ENCODE data around the gene DIABLO. TPM values are rescaled to one million over a fixed set of nuclear protein-coding genes. Genes with fewer than 3 reads are reported as not detected.

DIABLO gene
- total RNA-seq, 2 donors from 2014 or later, result 77.5 to 81.0 TPM

GRCh38 chr12:122208073-122208820 lies 17.6 kb downstream of the DIABLO start:
- WGBS, 2 experiments (ENCODE audit: insufficient coverage in 1 of 2, insufficient read length in 1 of 2), result 95 to 97% methylated on average over 18 of the region's 18 CpGs
- no peak overlapping the region for H3K27ac Mint-ChIP-seq
- H3K27me3 Mint-ChIP-seq (ENCODE audit: insufficient read depth), result peaks cover 28% of the 10 kb centered on the region
- TF ChIP-seq CTCF (conservative IDR thresholded peaks at IDR 0.05), result no peak
- DNase-seq, result no peak
- Histone ChIP-seq H3K9me3 (ENCODE audit: control insufficient read depth, low read length) (no peaks in the 10 kb centered on the region), H3K36me3 (ENCODE audit: control insufficient read depth, insufficient read depth, low read length) (peaks cover 61% of the 10 kb centered on the region), H3K4me3 (ENCODE audit: low read length) (no peak overlapping the region), H3K27me3 (ENCODE audit: control insufficient read depth, insufficient read depth, low read length, poor library complexity, severe bottlenecking) (peaks cover 17% of the 10 kb centered on the region), H3K4me1 (ENCODE audit: control insufficient read depth, insufficient read depth, low read length) (no peaks in the 10 kb centered on the region), H3K9ac (ENCODE audit: extremely low read depth, low read length, poor library complexity, severe bottlenecking) (no peak overlapping the region), H3K27ac (ENCODE audit: low read depth, low read length) (no peak overlapping the region)
- H3K9me3 Mint-ChIP-seq, result no peaks in the 10 kb centered on the region
- peaks cover 3% of the 10 kb centered on the region for H3K4me1 Mint-ChIP-seq
- H3K36me3 Mint-ChIP-seq (ENCODE audit: low read depth), result peaks cover 43% of the 10 kb centered on the region
- H3K4me3 Mint-ChIP-seq, result no peak overlapping the region

- H3K4me1 ChIP-seq (ENCODE audit: control insufficient read depth, insufficient read depth, low read length), result no peaks in the 10 kb centered on the region
- H3K27ac ChIP-seq (ENCODE audit: low read depth, low read length), result no peak overlapping the region
- Mint-ChIP-seq H3K36me3 (ENCODE audit: low read depth) (peaks cover 40% of the 10 kb centered on the region), H3K27me3 (ENCODE audit: insufficient read depth) (peaks cover 35% of the 10 kb centered on the region), H3K4me1 (peaks cover 5% of the 10 kb centered on the region), H3K9me3 (no peaks in the 10 kb centered on the region), H3K4me3 (no peak overlapping the region), H3K27ac (no peak overlapping the region)
- DNase-seq, result no peak
- peaks cover 17% of the 10 kb centered on the region for H3K27me3 ChIP-seq (ENCODE audit: control insufficient read depth, insufficient read depth, low read length, poor library complexity, severe bottlenecking)
- H3K9me3 ChIP-seq (ENCODE audit: control insufficient read depth, low read length), result no peaks in the 10 kb centered on the region
- no peak for TF ChIP-seq CTCF (conservative IDR thresholded peaks at IDR 0.05)
- peaks cover 53% of the 10 kb centered on the region for H3K36me3 ChIP-seq (ENCODE audit: control insufficient read depth, insufficient read depth, low read length)
- no peak overlapping the region for H3K9ac ChIP-seq (ENCODE audit: extremely low read depth, low read length, poor library complexity, severe bottlenecking)
- WGBS, 2 experiments (ENCODE audit: insufficient coverage in 1 of 2, insufficient read length in 1 of 2), result 96 to 97% methylated on average over 5 to 8 of the region's 8 CpGs
- no peak overlapping the region for H3K4me3 ChIP-seq (ENCODE audit: low read length)
Observed at GRCh38 chr12:122207391-122207790, 18.5 kb downstream of the DIABLO start.

GRCh38 chr12:122206976-122207375 lies 18.9 kb downstream of the DIABLO start:
- H3K27me3 ChIP-seq (ENCODE audit: control insufficient read depth, insufficient read depth, low read length, poor library complexity, severe bottlenecking), result peaks cover 17% of the 10 kb centered on the region
- no peaks in the 10 kb centered on the region for H3K9me3 ChIP-seq (ENCODE audit: control insufficient read depth, low read length)
- H3K4me3 ChIP-seq (ENCODE audit: low read length), result no peak overlapping the region
- H3K36me3 ChIP-seq (ENCODE audit: control insufficient read depth, insufficient read depth, low read length), result peaks cover 49% of the 10 kb centered on the region
- Mint-ChIP-seq H3K27me3 (ENCODE audit: insufficient read depth) (peaks cover 38% of the 10 kb centered on the region), H3K27ac (no peak overlapping the region), H3K36me3 (ENCODE audit: low read depth) (peaks cover 35% of the 10 kb centered on the region), H3K4me1 (peaks cover 5% of the 10 kb centered on the region), H3K9me3 (no peaks in the 10 kb centered on the region), H3K4me3 (no peak overlapping the region)
- H3K9ac ChIP-seq (ENCODE audit: extremely low read depth, low read length, poor library complexity, severe bottlenecking), result no peak overlapping the region
- no peak for TF ChIP-seq CTCF (conservative IDR thresholded peaks at IDR 0.05)
- no peak overlapping the region for H3K27ac ChIP-seq (ENCODE audit: low read depth, low read length)
- DNase-seq, result peak; percentile 50
- H3K4me1 ChIP-seq (ENCODE audit: control insufficient read depth, insufficient read depth, low read length), result no peaks in the 10 kb centered on the region
- 81 to 97% methylated on average over 6 to 7 of the region's 8 CpGs for WGBS, 2 experiments (ENCODE audit: insufficient coverage in 1 of 2, insufficient read length in 1 of 2)

Measured in endodermal cell (in vitro differentiated cells).